Measurements from ENCODE around the gene NUP205.

GRCh38 chr7:135648235-135648634 is 90.5 kb downstream of the NUP205 start:
- no peak for TF ChIP-seq EP300 (IDR thresholded peaks at IDR 0.05)
- TF ChIP-seq CTCF (IDR thresholded peaks at IDR 0.05) = no peak
- TF ChIP-seq POLR2A (IDR thresholded peaks at IDR 0.05) = no peak
